ENCODE data around the gene APP. TPM values are rescaled to one million over a fixed set of nuclear protein-coding genes. Genes with fewer than 3 reads are reported as not detected.
A peak's percentile ranks its signal among the peaks of the same experiment; 100 is the strongest.

Gene APP
- total RNA-seq, 1 donor: 404 TPM

DNA sequence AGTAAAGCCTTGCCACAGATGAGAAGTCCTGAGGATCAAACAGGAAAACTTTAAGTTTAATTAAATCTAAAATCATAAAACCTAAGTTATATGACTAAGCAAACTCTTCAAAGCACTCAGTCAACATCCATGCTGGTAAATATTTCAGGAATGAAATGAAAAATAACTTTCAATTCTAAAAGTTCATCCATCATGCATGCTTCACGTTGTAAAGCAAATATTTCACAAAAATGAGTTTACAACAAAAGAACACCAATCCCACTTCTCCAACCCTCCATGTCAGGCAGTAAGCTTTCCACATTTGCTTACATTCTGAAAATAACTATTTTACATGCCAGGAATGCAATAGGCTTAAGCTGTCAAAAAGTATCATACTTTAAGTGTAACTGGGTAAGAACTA lies 16.8 kb downstream of the APP start:
- TF ChIP-seq, protein P1, sequence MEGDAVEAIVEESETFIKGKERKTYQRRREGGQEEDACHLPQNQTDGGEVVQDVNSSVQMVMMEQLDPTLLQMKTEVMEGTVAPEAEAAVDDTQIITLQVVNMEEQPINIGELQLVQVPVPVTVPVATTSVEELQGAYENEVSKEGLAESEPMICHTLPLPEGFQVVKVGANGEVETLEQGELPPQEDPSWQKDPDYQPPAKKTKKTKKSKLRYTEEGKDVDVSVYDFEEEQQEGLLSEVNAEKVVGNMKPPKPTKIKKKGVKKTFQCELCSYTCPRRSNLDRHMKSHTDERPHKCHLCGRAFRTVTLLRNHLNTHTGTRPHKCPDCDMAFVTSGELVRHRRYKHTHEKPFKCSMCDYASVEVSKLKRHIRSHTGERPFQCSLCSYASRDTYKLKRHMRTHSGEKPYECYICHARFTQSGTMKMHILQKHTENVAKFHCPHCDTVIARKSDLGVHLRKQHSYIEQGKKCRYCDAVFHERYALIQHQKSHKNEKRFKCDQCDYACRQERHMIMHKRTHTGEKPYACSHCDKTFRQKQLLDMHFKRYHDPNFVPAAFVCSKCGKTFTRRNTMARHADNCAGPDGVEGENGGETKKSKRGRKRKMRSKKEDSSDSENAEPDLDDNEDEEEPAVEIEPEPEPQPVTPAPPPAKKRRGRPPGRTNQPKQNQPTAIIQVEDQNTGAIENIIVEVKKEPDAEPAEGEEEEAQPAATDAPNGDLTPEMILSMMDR (IDR thresholded peaks at IDR 0.05; ENCODE audit: insufficient read depth, low read length): no peak
- DNase-seq (ENCODE audit: low read depth): peak; percentile 49
- H3K4me3 ChIP-seq (ENCODE audit: low read depth, low read length): no peak overlapping the region

DNA sequence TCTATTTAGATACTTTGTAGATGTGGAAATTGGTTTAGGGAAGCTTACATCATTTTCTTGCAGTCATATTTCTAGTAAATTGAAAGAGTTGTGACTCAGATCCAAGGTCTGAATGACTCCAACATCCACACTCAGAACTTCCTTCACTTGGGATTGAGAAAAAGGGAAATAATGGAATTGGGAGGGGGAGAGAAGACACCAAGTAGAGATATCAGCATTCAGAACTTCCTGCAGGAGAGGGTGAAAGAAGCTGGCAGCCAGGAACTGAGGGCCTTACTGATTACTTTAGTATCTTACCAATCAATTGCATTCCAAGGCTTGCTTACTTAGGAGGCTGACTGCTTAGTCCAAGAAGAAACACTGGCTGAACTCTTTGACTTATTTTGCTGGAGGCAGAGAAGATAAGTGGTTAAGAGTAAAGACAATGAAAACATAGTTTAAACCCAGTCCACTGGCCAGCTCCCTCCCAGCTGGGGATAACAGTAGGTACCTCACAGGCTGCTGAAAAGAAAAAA lies 21.7 kb downstream of the APP start:
- peak; percentile 83 for DNase-seq (ENCODE audit: low read depth)
- TF ChIP-seq, protein P1 (IDR thresholded peaks at IDR 0.05; ENCODE audit: insufficient read depth, low read length): no peak
- no peak overlapping the region for H3K4me3 ChIP-seq (ENCODE audit: low read depth, low read length)

DNA sequence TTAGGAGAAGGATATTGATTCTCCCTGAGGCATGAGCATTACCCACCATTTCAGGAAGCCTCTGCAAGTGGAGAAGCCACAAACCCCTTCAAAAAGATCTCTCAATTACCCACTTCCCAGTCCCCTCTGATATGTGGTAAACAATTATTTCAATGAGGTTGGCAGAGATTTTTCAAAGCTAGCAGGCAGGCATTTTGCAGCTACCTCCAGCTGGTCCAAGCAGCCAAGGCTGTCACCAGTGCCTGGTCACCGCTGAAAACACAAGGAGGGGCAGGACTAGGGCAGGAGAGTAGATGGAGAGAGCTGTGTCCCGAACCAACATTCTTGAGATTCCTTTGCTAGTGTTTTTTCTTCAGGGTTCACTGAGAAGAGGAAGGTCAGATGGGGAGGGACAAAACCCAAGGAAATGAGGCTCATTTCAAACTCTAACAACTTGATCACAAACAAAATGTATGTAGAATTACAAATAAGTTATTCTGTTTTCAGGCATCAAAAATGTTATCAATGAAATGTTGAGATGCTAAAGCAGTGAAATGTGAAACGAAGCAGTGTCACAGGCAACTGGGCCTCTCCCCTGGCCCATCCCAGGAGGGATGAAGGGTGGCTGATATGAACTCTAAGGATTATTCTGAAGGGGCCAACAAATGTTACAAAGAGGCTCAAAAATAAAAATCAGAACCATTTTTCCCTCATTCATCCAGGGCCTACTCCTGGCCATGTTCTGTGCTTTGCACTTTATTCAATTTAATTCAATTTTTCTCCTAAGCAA lies 22.3 kb downstream of the APP start:
- no peak overlapping the region for H3K4me3 ChIP-seq (ENCODE audit: low read depth, low read length)
- TF ChIP-seq, protein P1 (IDR thresholded peaks at IDR 0.05; ENCODE audit: insufficient read depth, low read length): no peak
- peak; percentile 47 for DNase-seq (ENCODE audit: low read depth)

DNA sequence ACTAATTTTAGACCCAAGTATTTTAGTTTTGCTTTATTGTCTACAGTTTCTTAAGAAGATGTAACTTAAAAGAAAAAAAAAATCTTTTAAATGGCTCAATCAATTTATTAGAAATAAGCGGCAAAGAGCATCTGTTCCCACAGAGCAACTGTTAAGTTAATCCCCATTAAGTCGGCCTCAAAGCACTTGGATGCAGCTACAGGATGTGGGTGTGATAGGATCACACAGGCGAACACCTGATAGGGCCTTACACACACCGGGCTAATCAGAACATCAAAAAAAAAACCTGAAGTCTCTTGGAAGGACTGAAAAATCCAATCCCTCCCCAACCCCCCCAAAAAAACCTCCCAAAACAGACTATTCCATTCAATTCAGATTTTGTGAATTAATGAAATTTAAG lies 23.0 kb downstream of the APP start:
- TF ChIP-seq, protein P1 (IDR thresholded peaks at IDR 0.05; ENCODE audit: insufficient read depth, low read length): no peak
- no peak for DNase-seq (ENCODE audit: low read depth)

DNA sequence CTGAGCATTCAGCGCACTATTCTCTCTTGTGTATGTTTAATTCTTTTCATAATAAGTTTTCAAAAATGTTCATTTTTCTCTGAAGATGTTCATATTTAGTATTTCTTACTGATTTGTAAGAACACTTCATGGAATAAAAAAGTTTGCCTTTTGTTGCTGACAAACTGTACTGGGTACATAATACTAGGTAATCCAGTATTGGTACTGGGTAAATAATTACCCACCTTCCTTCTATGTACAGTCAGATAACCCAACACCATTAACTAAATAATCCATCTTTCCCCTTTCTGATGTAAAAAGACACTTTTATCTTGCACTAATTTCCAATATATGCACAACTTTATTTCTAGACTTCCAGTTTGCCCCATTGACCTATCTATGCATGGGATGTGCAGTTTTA lies 23.9 kb downstream of the APP start:
- TF ChIP-seq, protein P1 (IDR thresholded peaks at IDR 0.05; ENCODE audit: insufficient read depth, low read length): no peak
- H3K4me3 ChIP-seq (ENCODE audit: low read depth, low read length): no peak overlapping the region

More for the DNA sequence above, 23.0 kb downstream of the APP start:
- H3K4me3 ChIP-seq (ENCODE audit: low read depth, low read length): no peak overlapping the region

DNA sequence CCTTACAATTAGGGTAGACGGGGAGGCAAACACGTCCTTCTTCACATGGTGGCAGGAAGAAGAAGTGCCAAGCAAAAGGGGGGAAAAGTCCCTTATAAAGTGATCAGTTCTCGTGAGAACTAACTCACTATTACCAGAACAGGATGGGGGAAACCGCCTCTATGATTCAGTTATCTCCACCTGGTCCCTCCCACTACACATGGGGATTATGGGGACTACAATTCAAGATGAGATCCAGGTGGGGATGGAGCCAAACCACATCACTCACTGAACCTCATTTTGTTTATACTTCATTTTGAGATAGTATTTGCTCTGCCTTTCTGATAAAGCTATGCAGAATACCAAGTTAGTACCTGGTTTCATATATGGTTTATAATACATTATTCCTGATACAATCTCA lies 26.5 kb downstream of the APP start:
- no peak overlapping the region for H3K4me3 ChIP-seq (ENCODE audit: low read depth, low read length)
- TF ChIP-seq, protein P1 (IDR thresholded peaks at IDR 0.05; ENCODE audit: insufficient read depth, low read length): no peak
- DNase-seq (ENCODE audit: low read depth): no peak

More for the DNA sequence above, 23.9 kb downstream of the APP start:
- DNase-seq (ENCODE audit: low read depth): no peak
